ENCODE measurements around the gene LBR. TPM values are rescaled to one million over a fixed set of nuclear protein-coding genes. Genes with fewer than 3 reads are reported as not detected.

LBR gene
- total RNA-seq, 4 donors from 2014 or later = 17.7 to 30.8 (median 25.1) TPM

GRCh38 chr1:225435487-225435886 is 7.6 kb upstream of the LBR start:
- TF ChIP-seq, protein P1, sequence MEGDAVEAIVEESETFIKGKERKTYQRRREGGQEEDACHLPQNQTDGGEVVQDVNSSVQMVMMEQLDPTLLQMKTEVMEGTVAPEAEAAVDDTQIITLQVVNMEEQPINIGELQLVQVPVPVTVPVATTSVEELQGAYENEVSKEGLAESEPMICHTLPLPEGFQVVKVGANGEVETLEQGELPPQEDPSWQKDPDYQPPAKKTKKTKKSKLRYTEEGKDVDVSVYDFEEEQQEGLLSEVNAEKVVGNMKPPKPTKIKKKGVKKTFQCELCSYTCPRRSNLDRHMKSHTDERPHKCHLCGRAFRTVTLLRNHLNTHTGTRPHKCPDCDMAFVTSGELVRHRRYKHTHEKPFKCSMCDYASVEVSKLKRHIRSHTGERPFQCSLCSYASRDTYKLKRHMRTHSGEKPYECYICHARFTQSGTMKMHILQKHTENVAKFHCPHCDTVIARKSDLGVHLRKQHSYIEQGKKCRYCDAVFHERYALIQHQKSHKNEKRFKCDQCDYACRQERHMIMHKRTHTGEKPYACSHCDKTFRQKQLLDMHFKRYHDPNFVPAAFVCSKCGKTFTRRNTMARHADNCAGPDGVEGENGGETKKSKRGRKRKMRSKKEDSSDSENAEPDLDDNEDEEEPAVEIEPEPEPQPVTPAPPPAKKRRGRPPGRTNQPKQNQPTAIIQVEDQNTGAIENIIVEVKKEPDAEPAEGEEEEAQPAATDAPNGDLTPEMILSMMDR (IDR thresholded peaks at IDR 0.05) = no peak
- no peak for TF ChIP-seq EP300 (IDR thresholded peaks at IDR 0.05)
- no peak for TF ChIP-seq POLR2A (IDR thresholded peaks at IDR 0.05)
- H3K27ac ChIP-seq = no peak overlapping the region
- no peaks in the 10 kb centered on the region for H3K4me1 ChIP-seq
- no peak overlapping the region for H3K4me3 ChIP-seq
- H3K36me3 ChIP-seq = no peaks in the 10 kb centered on the region
- peaks cover 0 to 8% (median 0%) of the 10 kb centered on the region in 4 donors for H3K9me3 ChIP-seq
- WGBS, 2 donors = 89 to 100% methylated on average over 1 of the region's 1 CpG
- H3K27me3 ChIP-seq = no peaks in the 10 kb centered on the region
- DNase-seq (ENCODE audit: low spot score in 2 of 2) = no peak

GRCh38 chr1:225435076-225435475 is 7.2 kb upstream of the LBR start:
- Histone ChIP-seq H3K4me3 (no peak overlapping the region), H3K27me3 (no peaks in the 10 kb centered on the region), H3K9me3 (peaks cover 0 to 8% (median 0%) of the 10 kb centered on the region in 4 donors), H3K27ac (no peak overlapping the region), H3K4me1 (no peaks in the 10 kb centered on the region), H3K36me3 (no peaks in the 10 kb centered on the region)
- TF ChIP-seq POLR2A (IDR thresholded peaks at IDR 0.05) (no peak), EP300 (IDR thresholded peaks at IDR 0.05) (no peak)
- TF ChIP-seq, protein P1 (IDR thresholded peaks at IDR 0.05) = no peak
- 75 to 85% methylated on average over 6 of the region's 6 CpGs for WGBS, 2 donors
- DNase-seq (ENCODE audit: low spot score in 2 of 2) = no peak

GRCh38 chr1:225434046-225434445 is 6.2 kb upstream of the LBR start:
- H3K36me3 ChIP-seq = no peaks in the 10 kb centered on the region
- H3K27ac ChIP-seq = no peak overlapping the region
- no peak overlapping the region for H3K4me3 ChIP-seq
- 89% methylated on average over 5 of the region's 5 CpGs for WGBS, 2 donors
- no peaks in the 10 kb centered on the region for H3K27me3 ChIP-seq
- peaks cover 0 to 8% (median 0%) of the 10 kb centered on the region in 4 donors for H3K9me3 ChIP-seq
- no peak for DNase-seq (ENCODE audit: low spot score in 2 of 2)
- no peak for TF ChIP-seq EP300 (IDR thresholded peaks at IDR 0.05)
- TF ChIP-seq, protein P1 (IDR thresholded peaks at IDR 0.05) = no peak
- peaks cover 0 to 3% (median 0%) of the 10 kb centered on the region in 4 donors for H3K4me1 ChIP-seq

DNA sequence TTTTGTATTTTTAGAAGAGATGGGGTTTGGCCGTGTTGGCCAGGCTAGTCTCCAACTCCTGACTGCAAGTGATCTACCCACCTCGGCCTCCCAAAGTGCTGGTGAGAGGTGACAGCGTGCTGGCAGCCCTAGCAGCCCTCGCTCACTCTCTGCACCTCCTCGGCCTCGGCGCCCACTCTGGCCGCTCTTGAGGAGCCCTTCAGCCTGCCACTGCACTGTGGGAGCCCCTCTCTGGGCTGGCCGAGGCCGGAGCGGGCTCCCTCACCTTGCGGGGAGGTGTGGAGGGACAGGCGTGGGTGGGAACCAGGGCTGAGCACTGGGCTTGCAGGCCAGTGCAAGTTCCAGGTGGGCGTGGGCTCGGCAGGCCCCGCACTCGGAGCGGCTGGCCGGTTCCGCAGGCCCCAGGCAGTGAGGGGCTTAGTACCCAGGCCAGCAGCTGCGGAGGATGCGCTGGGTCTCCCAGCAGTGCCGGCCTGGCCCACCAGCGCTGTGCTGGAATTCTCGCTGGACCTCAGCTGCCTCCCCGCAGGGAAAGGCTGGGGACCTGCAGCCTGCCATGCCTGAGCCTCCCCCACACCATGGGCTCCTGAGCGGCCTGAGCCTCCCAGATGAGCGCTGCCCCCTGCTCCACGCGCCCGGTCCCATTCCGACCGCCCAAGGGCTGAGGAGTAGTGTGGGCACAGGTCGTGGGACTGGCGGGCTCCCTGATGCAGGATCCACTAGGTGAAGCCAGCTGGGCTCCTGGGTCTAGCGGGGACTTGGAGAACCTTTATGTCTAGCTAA is 3.4 kb upstream of the LBR start:
- no peak for TF ChIP-seq EP300 (IDR thresholded peaks at IDR 0.05)
- TF ChIP-seq POLR2A (IDR thresholded peaks at IDR 0.05) = no peak
- TF ChIP-seq, protein P1 (IDR thresholded peaks at IDR 0.05) = no peak
- H3K27ac ChIP-seq = no peak overlapping the region
- no peaks in the 10 kb centered on the region for H3K27me3 ChIP-seq
- H3K4me1 ChIP-seq = peaks cover 0 to 16% (median 6%) of the 10 kb centered on the region in 4 donors
- H3K9me3 ChIP-seq = peaks cover 0 to 8% (median 0%) of the 10 kb centered on the region in 4 donors
- no peaks in the 10 kb centered on the region for H3K36me3 ChIP-seq
- DNase-seq (ENCODE audit: low spot score in 2 of 2) = no peak
- WGBS, 2 donors = 96 to 100% methylated on average over 18 to 29 of the region's 36 CpGs
- H3K4me3 ChIP-seq = no peak overlapping the region

DNA sequence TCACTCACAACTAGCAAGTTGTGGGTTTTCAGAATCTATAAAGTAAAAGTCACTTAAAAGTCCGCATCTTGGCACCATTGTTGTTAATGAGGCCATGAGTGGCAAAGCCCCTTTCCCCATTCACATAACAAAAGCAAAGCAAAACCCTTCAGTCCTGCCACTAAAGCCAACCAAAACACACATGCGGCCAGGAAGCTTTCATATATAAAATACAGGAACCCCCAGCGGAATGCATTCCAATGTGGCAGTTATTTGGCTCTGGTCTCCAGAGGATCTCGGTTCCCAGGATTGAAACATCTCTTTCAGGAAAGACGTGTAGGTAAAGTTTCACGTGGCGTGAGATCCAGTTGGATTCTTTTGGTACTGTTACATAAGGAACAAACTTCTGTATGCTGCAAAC is 2.5 kb upstream of the LBR start:
- Histone ChIP-seq H3K4me3 (no peak overlapping the region), H3K27ac (no peak overlapping the region), H3K27me3 (no peaks in the 10 kb centered on the region), H3K9me3 (peaks cover 0 to 8% (median 0%) of the 10 kb centered on the region in 4 donors), H3K4me1 (peaks cover 0 to 26% (median 11%) of the 10 kb centered on the region in 4 donors), H3K36me3 (no peaks in the 10 kb centered on the region)
- DNase-seq (ENCODE audit: low spot score in 2 of 2) = no peak
- TF ChIP-seq EP300 (IDR thresholded peaks at IDR 0.05) = no peak
- WGBS, 2 donors = 83 to 86% methylated on average over 7 of the region's 7 CpGs
